Medulla oblongata (tissue), 1 donor: Measurements from ENCODE around the gene FAM53B.
"Not testable (repeated sequence)": the region's sequence is repeated elsewhere in the genome, so short reads cannot be mapped to it uniquely, and the experiment has no call there.

ENCODE experiments used
- DNase-seq: peaks from one replicate; pipeline ENCODE4 v3.0.0-alpha.2; 2015; ENCODE audit errors: extremely low spot score

Gene FAM53B

GRCh38 chr10:124599588-124600050 lies 144.6 kb downstream of the FAM53B start:
- no peak for DNase-seq

DNA sequence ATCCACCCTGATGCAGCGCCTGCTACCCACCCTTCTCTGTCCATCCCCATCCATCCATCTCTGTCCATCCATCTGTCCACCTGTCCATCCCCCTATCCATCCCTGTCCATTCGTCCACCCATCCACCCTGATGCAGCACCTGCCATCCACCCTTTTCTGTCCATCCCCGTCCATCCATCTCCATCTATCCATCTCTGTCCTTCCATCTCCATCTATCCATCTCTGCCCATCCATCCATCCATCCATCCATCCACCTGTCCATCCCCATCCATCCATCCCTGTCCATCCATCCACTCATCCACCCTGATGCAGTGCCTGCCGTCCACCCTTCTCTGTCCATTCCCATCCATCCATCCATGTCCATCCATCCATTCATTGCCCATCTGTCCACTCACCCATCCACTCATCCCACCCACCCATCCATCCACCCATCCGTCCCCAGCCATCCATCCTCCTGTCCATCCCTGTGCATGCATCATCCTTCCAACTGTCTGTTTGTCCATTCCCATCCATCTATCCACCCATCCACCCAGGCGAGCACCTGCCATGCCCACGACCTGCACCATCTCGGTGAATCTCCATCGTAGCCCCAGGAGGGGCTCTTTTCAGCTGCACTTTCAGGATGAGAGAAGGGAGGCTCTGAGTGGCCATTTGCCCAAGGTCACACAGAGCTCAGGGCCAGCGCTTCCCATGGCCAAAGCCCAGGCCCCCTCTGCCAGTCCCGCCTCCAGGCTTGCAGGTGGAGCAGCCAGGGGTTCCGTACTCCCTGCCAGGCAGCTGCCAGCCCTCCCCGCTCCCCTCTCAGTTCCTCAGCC lies 145.2 kb downstream of the FAM53B start:
- DNase-seq = no peak

DNA sequence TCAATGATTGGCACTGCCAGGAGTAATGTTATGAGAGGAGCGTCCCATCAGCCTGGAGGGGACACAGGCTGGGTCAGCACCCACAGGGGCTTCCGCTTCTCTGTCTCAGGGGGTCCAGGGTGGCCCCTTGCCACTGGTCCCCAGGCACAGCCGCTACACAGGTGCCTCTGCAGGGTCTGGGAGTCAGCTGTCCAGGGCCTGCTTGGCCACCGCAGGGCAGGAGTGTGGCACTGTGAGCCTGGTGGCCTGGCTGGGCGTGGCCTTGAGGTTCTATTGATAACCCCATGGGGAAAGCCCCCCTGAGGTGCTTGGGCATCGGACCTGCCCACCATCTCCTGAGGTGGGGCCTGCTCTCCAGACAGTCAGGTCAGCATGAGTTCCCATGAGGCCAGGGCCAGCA lies 146.0 kb downstream of the FAM53B start:
- DNase-seq = no peak

GRCh38 chr10:124597846-124598165 lies 146.4 kb downstream of the FAM53B start:
- DNase-seq = no peak

DNA sequence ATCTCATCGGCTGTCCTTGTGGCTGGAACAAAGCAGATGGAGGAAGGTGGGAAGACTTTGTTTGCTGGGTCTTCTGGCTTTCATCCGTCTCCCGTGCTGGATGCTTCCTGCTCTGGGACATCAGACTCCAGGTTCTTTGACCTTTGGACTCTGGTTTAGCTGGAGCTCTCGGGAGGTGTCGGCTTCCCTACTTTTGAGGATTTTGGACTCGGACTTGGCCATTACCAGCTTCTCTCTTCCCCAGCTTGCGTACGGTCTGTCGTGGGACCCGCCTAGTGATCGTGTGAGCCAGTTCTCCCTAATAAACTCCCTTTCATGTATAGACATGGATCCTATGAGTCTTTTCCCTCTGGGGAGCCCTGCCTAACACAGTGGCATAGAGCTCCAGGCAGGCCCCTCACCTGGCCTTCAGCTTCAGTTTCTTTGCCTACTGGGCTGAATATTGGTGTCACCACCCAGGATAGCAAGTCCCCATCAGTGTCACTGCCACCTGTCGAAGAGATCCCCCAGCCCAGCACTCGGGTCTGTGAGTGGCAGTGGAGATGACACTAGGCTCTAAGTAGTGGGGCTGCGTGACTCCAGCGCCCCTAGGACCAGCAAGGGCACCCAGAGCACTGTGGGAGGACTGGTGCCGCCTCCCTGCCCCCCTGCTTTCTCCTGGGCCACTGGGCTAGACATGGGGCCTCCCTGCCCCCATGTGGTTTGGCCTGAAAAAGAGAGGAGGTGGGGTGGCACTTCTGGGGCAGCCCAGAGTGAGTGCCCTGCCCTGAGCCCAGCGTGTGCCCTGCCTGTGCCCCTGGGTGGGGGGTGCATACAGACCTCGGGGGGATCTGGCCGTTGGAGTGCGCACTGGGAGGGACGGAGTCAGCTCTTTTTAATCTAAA lies 147.0 kb downstream of the FAM53B start:
- no peak for DNase-seq

GRCh38 chr10:124596116-124596785 lies 147.9 kb downstream of the FAM53B start:
- no peak for DNase-seq

- DNase-seq = no peak
Observed at GRCh38 chr10:124595143-124595883, 148.9 kb downstream of the FAM53B start.

DNA sequence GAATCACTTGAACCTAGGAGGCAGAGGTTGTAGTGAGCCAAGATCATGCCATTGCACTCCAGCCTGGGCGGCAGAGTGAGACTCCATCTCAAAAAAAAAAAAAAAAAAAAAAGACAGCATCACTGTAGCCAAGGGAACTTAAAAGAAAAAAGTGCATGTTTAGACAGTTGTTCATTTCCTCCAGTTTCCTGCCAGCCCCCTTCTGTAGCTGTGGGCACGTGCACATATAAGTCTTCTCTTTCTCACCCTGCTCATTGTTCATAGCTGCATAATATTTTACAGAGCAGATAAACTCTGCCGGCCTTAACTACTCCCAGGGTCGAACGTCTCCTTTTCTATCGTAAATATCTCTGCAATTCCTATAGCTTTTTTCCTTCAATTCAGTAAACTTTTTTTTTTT lies 149.9 kb downstream of the FAM53B start:
- DNase-seq = no peak

GRCh38 chr10:124593431-124593985 lies 150.7 kb downstream of the FAM53B start:
- no peak for DNase-seq

DNA sequence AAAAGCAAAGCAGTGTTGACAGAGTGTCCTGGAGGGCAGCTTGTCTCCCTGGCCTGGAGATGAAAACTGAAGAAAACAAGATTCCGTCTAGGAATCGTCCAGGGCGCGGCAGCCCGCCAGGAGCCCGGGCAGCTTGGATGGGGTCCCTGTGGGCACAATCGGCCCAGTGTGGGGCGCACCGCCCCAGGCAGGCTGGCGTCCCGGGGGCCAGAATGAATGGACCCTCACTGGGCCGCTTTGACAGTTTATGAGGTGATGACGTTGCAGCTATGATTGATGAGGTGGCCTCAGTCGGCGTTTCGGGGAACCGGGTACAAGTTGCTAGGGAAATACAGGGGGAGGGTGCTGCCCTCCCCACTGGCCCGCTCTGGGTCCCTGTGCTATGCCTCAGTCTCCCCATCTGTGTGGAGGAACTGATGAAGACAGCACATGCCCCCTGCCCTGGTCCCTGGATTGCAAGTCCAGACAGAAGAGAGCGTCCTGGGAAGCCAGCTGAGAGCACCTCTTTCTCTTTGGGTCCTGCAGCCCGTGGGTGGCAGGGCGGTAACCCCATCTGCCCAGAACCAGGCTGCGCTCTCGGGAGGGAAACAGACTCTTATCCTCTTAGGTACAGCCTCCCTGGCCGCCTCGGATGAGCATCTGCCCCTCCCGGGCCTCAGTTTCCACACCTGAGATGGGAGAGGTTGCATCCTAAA lies 151.3 kb downstream of the FAM53B start:
- DNase-seq = no peak

DNA sequence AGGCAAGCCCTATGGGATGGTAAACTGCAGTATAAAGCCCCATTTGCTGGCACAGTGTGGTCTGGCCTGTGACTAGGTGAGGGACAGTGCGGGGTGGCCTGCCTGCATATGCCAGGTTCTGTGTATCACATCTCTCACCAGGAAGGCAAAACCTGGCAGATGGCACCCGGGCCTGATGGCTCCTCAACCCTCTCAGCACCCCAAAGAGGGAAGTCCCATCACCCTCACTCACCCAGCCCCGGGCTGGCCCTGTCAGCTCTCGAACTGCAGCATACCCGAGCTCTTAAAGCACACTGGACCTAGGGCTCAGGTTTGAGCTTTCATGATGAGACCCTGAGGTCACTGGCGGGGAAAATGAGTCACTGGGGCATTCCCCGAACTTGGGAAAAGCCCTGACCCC lies 152.1 kb downstream of the FAM53B start:
- DNase-seq = no peak

DNA sequence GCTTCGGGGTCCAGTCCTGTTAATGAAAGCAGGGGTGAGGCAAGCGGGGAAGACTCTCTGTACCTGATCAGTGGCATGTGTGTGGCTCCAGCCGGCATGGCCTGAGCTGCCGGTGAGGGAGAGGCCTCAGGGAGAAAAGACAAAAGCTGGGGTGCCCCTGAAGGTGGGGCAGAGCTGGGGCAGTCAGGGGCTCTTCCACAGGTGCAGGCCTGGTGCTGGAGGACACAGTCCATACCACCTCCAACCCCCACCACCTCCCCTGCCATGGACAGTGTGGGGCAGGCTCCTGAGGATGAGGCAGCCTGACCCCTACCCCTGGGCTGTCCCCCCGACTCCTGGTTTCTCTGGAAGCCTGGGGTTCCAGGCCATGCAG lies 153.1 kb downstream of the FAM53B start:
- DNase-seq = no peak

DNA sequence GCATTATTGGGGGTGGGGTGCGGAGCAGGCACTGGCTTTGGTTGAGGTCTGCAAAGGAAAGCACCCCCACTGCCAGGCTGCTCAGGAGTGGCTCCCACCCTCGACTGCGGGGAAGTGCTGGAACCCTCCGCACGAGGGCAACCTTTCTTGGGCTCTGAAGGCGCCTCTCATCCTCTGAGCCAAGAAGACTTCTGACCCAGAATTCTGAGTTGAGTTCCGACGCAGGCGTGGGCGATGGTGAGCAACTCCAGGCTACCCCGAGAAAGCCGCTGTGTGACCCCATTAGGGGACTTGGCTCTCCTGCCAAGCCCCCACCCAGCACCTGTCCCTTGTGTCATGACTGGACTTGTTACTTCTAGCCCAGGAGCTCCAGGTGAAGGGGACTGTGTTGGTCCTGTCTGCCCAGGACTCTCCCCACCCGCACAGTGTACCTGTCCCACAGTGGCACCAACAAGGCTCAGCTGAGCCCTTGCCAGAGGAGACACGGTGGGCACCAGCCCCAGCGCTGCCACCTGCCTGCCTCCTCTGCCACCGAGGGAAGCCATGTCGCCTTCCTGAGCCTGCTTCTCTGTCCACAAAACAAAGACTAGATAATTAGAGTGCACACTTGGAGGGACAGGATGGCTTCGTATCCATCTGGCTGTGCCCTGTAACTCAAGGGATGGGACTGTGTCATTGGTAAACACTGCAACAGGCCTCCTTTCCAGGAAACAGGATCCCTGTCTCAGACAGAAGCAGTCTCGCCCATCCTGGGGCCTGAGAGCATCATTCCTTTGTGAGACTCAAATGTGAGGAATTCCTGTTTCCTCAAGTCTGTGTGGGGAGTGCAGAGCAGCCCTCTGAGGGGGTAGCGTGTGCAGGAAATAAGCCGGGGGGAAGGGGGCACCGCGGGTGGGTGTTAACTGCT lies 153.7 kb downstream of the FAM53B start:
- peak; percentile 62 for DNase-seq

DNA sequence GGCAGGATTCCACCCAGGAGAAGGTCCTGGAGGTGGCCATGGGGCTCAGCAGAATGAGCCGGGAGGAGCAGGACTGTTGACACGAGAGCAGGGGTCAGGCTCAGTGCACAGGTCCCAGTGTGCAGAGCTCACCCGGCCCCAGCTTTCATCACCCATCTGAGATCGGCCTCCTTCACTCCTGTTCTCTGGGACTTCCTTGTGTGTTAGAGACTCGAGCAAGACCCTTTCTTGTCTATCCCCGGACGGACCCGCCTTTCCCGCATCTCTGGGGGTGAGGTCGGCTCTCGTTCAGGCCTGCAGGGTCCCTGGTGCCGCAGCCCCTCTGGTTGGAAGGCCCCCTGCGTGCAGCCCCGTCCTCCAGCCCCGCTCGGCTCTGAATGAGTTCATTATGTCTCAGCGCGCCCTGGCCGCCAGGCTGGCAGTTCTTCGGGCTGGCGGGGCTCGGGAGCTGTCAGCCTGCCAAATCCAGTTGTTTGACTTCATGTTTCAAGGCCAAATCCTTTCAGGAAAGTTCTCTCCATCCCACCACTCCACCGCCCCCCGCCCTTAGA lies 154.6 kb downstream of the FAM53B start:
- DNase-seq = peak; percentile 85

DNA sequence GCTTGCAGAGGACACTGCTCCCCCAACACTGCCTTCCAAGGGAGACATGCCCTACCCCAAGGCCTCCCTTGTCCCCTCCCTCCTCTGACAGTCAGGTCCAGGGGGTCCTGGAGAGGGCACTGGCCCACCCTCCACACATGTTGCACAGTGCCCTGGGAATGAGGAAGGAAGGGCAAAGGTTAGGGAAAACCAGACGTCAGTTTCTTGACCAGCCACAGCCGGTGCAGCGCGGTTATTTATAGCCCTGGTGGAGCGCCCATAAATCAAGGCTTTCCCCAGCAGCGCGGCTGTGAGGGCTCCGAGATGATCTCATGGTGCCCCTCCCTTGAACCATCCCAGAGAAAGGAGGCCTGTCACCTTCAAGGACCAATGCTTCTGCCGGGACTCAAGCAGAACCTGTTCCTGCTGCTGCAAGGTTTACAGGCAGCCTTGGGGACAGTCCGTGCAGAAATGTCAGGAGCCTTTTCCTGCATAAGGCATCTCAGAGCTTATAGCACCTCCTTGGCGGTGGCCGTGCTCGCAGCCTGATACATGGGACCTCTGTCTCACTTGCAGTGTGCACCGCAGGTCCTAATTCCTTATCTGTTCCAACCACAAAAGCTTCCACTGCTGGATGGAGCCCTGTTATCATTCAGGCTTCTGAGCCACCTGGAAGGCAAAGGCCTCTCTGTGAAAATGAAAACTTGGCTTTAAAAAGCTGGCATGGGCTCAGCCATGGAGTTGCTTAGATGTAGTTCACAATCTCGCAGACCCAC lies 155.3 kb downstream of the FAM53B start:
- DNase-seq = peak; percentile 78

GRCh38 chr10:124588341-124588735 lies 155.8 kb downstream of the FAM53B start:
- not testable (repeated sequence) for DNase-seq

GRCh38 chr10:124587811-124588211 lies 156.4 kb downstream of the FAM53B start:
- no peak for DNase-seq

DNA sequence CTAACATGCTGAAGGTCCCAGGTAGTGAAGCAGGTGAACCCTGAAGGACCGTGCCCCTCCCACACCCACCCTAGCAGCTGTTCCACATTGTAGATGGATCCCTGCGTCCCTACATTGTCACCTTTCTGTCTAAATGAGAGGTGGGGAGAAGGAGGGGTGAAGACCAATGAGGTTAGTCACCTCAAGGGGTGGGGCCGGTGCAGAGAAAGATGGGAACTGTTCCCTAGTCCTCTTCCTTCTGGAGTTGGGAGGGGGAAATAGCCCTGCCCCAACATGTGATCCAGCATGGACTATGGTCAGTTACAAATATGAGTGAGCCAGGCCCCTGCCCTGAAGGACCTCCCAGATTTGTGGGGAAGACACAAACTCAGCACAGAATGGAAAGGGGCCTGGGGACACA lies 158.0 kb downstream of the FAM53B start:
- no peak for DNase-seq

GRCh38 chr10:124579011-124579399 lies 165.2 kb downstream of the FAM53B start:
- no peak for DNase-seq
